ENCODE data around the gene GUCY2C. TPM values are rescaled to one million over a fixed set of nuclear protein-coding genes. Genes with fewer than 3 reads are reported as not detected.

The GUCY2C gene
- total RNA-seq, 1 donor from 2014 or later, result not detected

- no peaks in the 10 kb centered on the region for H3K27me3 Mint-ChIP-seq (ENCODE audit: low read depth)
- peaks cover 19% of the 10 kb centered on the region for H3K9me3 Mint-ChIP-seq
- no peak overlapping the region for H3K4me3 Mint-ChIP-seq
- H3K27ac Mint-ChIP-seq (ENCODE audit: unreplicated experiment), result no peak overlapping the region
- H3K36me3 Mint-ChIP-seq (ENCODE audit: low read depth), result peaks cover 22% of the 10 kb centered on the region
- H3K4me1 Mint-ChIP-seq, result no peaks in the 10 kb centered on the region
- no peak for TF ChIP-seq CTCF (conservative IDR thresholded peaks at IDR 0.05)
- no peak for DNase-seq (ENCODE audit: low read depth, low spot score)
Observed at GRCh38 chr12:14605401-14605989, 90.9 kb downstream of the GUCY2C start.

DNA sequence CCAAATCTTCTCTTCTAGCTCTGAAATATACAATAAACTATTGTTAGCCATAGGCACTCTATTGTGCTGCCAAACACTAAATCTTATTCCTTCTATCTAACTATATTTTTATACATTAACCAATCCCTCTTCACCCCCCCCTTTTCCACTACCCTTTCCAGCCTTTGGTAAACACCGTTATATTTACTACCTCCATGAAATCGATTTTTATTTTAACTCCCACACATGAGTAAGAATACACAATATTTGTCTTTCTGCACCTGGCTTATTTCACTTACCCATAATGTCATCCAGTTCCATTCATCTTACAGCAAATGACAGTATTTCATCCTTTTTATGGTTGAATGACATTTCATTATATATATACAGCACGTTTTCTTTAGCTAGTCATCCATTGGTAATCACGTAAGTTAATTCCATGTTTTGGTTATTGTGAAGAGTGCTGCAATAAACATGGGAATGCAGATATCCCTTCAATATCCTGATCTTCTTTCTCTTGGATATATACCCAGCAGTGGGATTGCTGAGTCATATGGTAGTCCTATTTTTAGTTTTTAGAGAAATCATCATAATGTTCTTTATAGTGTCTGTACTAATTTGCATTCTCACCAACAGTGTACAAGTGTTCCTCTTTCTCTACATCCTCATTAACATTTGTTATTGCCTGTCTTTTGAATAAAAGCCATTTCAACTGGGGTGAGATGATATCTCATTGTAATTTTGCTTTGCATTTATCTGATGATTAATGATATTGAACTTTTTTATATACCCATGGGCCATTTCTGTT is 94.5 kb downstream of the GUCY2C start:
- DNase-seq (ENCODE audit: low read depth, low spot score), result no peak
- H3K4me1 Mint-ChIP-seq, result no peaks in the 10 kb centered on the region
- peaks cover 23% of the 10 kb centered on the region for H3K36me3 Mint-ChIP-seq (ENCODE audit: low read depth)
- no peak overlapping the region for H3K4me3 Mint-ChIP-seq
- H3K27ac Mint-ChIP-seq (ENCODE audit: unreplicated experiment), result no peak overlapping the region
- peaks cover 29% of the 10 kb centered on the region for H3K9me3 Mint-ChIP-seq
- H3K27me3 Mint-ChIP-seq (ENCODE audit: low read depth), result no peaks in the 10 kb centered on the region
- TF ChIP-seq CTCF (conservative IDR thresholded peaks at IDR 0.05), result no peak

DNA sequence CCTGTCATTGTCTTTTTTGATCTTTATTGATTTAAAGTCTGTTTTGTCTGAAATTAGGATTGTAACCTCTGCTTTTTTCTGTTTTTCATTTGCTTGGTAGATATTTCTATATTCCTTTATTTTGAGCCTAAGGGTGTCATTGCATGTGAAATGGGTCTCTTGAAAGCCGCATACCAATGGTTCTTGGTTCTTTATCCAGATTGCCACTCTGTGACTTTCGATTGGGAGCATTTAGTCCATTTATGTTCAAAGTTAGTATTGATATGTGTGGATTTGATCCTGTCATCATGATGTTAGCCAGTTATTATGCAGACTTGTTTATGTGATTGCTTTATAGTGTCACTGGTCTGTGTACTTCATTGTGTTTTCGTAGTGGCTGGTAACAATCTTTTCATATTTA is 98.9 kb downstream of the GUCY2C start:
- Mint-ChIP-seq H3K9me3 (peaks cover 21% of the 10 kb centered on the region), H3K27ac (ENCODE audit: unreplicated experiment) (no peak overlapping the region), H3K4me1 (no peaks in the 10 kb centered on the region), H3K4me3 (no peak overlapping the region), H3K27me3 (ENCODE audit: low read depth) (no peaks in the 10 kb centered on the region), H3K36me3 (ENCODE audit: low read depth) (peaks cover 13% of the 10 kb centered on the region)
- no peak for DNase-seq (ENCODE audit: low read depth, low spot score)
- TF ChIP-seq CTCF (conservative IDR thresholded peaks at IDR 0.05), result no peak

- H3K9me3 Mint-ChIP-seq, result peaks cover under 1% of the 10 kb centered on the region
- no peaks in the 10 kb centered on the region for H3K4me1 Mint-ChIP-seq
- H3K27me3 Mint-ChIP-seq (ENCODE audit: low read depth), result no peaks in the 10 kb centered on the region
- no peak overlapping the region for H3K27ac Mint-ChIP-seq (ENCODE audit: unreplicated experiment)
- peaks cover 3% of the 10 kb centered on the region for H3K36me3 Mint-ChIP-seq (ENCODE audit: low read depth)
- no peak for TF ChIP-seq CTCF (conservative IDR thresholded peaks at IDR 0.05)
- no peak overlapping the region for H3K4me3 Mint-ChIP-seq
- DNase-seq (ENCODE audit: low read depth, low spot score), result no peak
Observed at GRCh38 chr12:14591719-14592118, 104.7 kb downstream of the GUCY2C start.

- Mint-ChIP-seq H3K36me3 (ENCODE audit: low read depth) (no peaks in the 10 kb centered on the region), H3K9me3 (no peaks in the 10 kb centered on the region), H3K27me3 (ENCODE audit: low read depth) (no peaks in the 10 kb centered on the region), H3K27ac (ENCODE audit: unreplicated experiment) (no peak overlapping the region), H3K4me3 (no peak overlapping the region), H3K4me1 (no peaks in the 10 kb centered on the region)
- TF ChIP-seq CTCF (conservative IDR thresholded peaks at IDR 0.05), result no peak
- no peak for DNase-seq (ENCODE audit: low read depth, low spot score)
Observed at GRCh38 chr12:14589169-14590004, 107.0 kb downstream of the GUCY2C start.
